Dermis blood vessel endothelial cell (primary cell): ENCODE results near the gene CHRNE. TPM values are rescaled to one million over a fixed set of nuclear protein-coding genes. Genes with fewer than 3 reads are reported as not detected.
A peak's percentile ranks its signal among the peaks of the same experiment; 100 is the strongest.
"Not testable (repeated sequence)": the region's sequence is repeated elsewhere in the genome, so short reads cannot be mapped to it uniquely, and the experiment has no call there.

Experiments used
- DNase-seq: peaks from one replicate; pipeline ENCODE4 v3.0.0; 2010
- total RNA-seq: library from RNA; depleted of rRNA; stranded (reverse); fragments of >200 nt; gene quantifications from 2 replicates; pipeline ENCODE4 v1.2.3, GENCODE V29; 2014

Gene CHRNE
- total RNA-seq, 1 donor from 2014 or later = 0.85 TPM

- DNase-seq = no peak
Observed at GRCh38 chr17:4939546-4939795, 36.6 kb upstream of the CHRNE start.

DNA sequence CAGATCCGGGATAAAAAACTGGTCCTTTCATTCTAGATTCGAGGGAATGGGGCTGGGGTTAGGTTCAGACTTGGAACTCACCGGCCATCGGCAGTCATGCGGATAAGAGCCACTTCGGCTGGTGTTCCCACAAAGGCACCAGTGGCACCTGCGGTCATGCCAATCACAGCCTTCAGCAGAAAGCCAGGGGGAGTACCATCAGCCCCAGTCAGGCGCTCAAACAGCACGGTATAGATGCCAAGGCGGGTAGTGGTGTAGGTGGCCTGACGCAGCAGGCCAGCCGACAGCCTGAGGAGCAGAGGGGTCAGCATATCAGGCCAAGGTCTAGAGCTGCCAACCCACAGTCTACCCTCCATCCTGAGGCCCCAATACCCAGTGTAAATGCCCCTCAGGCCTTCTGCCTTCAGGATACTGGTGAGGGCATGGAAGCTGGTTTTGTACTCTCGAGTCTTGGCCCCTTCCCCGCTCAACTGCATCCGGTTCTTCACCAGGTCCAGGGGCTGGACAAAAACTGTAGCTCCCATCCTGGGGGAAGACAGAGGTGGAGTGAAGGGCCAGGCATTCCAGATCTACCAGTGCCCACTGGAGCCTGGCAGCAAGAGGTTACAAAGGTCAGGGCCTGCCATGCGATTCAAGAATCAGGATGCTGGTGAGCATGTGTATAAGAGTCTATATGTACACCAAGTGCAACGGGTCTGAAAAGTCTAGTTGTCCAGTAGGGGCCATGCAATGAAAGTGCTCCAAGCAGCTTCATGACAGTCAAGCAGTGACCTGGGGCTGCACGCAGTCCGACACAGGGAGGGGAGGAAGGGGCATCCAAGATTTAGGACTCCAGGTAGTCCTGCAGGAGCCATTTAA lies 36.0 kb upstream of the CHRNE start:
- peak; percentile 38 for DNase-seq

GRCh38 chr17:4938069-4938491 lies 35.2 kb upstream of the CHRNE start:
- DNase-seq = no peak

DNA sequence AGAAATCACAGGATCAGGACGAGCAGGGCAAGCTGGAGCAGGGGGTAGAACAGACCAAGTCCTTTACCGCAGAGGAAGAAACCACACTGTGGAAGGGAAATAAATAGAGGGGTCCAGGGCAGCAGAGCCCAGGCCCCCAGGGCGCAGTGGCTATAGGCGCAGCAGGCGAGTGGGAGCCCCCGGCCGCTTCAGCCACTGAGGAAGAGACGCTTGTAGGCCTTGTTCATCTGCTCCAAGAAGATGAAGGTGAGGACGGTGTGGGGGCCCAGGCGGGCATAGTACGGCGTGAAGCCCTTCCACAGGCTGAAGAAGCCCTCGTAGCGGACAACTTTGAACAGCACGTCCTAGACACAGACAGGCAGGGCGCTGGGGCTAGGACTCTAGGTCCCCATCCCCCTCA lies 34.7 kb upstream of the CHRNE start:
- no peak for DNase-seq

GRCh38 chr17:4936436-4936835 lies 33.5 kb upstream of the CHRNE start:
- no peak for DNase-seq

DNA sequence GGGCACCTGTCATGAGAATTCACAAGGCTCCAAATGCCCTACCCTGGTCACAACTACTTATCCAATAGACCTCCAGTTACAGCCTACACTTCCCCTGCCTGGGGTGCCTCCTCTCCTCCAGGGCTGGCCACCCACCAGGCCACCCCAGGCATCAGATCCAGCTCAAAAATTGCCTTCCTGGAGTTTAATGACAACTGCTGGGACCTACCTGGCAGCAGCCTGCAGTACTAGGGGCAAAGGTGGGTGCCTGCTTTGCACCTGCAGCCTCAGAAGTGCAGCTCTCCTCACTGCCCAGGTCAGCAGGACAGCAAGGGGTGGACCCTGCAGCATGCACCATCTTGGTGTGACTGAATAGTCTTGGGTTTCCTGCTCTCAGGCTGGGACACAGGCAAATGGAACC lies 32.8 kb upstream of the CHRNE start:
- DNase-seq = no peak

DNA sequence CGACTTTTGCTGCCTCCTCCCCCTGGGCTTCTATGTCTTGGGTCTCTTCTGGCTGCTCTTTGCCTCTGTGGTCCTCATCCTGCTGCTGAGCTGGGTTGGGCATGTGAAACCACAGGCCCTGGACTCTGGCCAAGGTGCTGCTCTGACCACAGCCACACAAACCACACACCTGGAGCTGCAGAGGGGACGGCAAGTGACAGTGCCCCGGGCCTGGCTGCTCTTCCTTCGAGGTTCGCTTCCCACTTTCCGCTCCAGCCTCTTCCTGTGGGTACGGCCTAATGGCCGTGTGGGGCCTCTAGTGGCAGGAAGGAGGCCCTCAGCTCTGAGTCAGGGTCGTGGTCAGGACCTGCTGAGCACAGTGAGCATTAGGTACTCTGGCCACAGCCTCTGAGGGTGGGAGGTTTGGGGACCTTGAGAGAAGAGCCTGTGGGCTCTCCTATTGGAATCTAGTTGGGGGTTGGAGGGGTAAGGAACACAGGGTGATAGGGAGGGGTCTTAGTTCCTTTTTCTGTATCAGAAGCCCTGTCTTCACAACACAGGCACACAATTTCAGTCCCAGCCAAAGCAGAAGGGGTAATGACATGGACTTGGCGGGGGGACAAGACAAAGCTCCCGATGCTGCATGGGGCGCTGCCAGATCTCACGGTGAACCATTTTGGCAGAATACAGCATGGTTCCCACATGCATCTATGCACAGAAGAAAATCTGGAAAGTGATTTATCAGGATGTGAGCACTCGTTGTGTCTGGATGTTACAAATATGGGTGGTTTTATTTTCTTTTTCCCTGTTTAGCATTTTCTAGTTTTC lies 31.5 kb upstream of the CHRNE start:
- DNase-seq = peak; percentile 43

- DNase-seq = no peak
Observed at GRCh38 chr17:4933646-4934045, 30.7 kb upstream of the CHRNE start.

- no peak for DNase-seq
Observed at GRCh38 chr17:4932756-4933155, 29.9 kb upstream of the CHRNE start.

GRCh38 chr17:4931963-4932362 lies 29.1 kb upstream of the CHRNE start, which contains the start of gene GP1BA:
Gene GP1BA (plus strand): TSS chr17:4932277. CDS start chr17:4932605, 328 bp downstream.
- no peak for DNase-seq

GRCh38 chr17:4928881-4929280 lies 26.0 kb upstream of the CHRNE start:
- no peak for DNase-seq

GRCh38 chr17:4926577-4927335 lies 23.9 kb upstream of the CHRNE start:
- not testable (repeated sequence) for DNase-seq

- DNase-seq = no peak
Observed at GRCh38 chr17:4921320-4921719, 18.4 kb upstream of the CHRNE start.

DNA sequence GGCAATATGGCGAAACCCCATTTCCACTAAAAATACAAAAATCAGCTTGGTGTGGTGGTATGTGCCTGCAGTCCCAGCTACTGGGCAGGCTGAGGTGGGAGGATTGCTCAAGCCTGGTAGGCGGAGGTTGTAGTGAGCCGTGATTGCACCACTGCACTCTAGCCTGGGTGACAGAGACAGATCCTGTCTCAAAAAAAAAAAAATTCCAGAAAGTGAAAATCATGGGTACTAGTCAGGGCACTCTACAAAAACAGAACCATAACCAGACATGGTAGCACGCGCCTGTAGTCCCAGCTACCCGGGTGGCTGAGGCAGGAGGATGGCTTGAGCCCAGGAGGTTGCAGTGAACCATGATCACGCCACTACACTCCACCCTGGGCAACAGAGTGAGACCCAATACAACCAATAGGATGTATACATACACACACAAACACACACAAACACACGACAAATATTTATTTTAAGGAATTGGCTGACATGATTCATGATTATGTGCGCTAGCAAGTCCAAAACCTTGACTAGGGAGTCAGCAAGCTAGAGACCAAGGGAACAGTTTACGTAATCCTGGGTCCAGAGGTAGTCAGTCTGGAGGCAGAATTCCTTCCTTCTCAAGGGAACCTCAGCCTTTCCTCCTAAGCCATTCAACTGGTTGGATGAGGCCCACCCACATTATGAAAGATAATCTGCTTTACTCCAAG lies 17.6 kb upstream of the CHRNE start:
- no peak for DNase-seq

GRCh38 chr17:4919511-4920047 lies 16.7 kb upstream of the CHRNE start:
- DNase-seq = no peak

- DNase-seq = not testable (repeated sequence)
Observed at GRCh38 chr17:4914551-4914950, 11.7 kb upstream of the CHRNE start.

GRCh38 chr17:4913994-4914393 lies 11.1 kb upstream of the CHRNE start:
- DNase-seq = no peak

GRCh38 chr17:4908711-4909496 lies 6.0 kb upstream of the CHRNE start:
- DNase-seq = peak; percentile 96

GRCh38 chr17:4908301-4908700 lies 5.4 kb upstream of the CHRNE start:
- no peak for DNase-seq

- not testable (repeated sequence) for DNase-seq
Observed at GRCh38 chr17:4906642-4907041, 3.7 kb upstream of the CHRNE start.

GRCh38 chr17:4902540-4902939 lies 358 bp downstream of the CHRNE start:
- DNase-seq = no peak
